Measurements from ENCODE around the gene PHF5A.
A peak's percentile ranks its signal among the peaks of the same experiment; 100 is the strongest.

PHF5A gene

GRCh38 chr22:41504816-41505215 is 36.3 kb upstream of the PHF5A start:
- H3K4me1 Mint-ChIP-seq, result peaks cover 13% of the 10 kb centered on the region
- TF ChIP-seq CTCF (IDR thresholded peaks at IDR 0.05; ENCODE audit: unreplicated experiment in 3 of 3), result no peak
- H3K27ac Mint-ChIP-seq, result no peak overlapping the region
- peaks cover 3% of the 10 kb centered on the region for H3K27me3 Mint-ChIP-seq (ENCODE audit: low read depth)
- H3K36me3 Mint-ChIP-seq (ENCODE audit: low read depth), result peaks cover 41% of the 10 kb centered on the region
- no peaks in the 10 kb centered on the region for H3K9me3 Mint-ChIP-seq
- H3K4me3 Mint-ChIP-seq, result no peak overlapping the region

- Mint-ChIP-seq H3K9me3 (no peaks in the 10 kb centered on the region), H3K4me3 (no peak overlapping the region), H3K4me1 (peaks cover 10% of the 10 kb centered on the region), H3K27me3 (ENCODE audit: low read depth) (peaks cover under 1% of the 10 kb centered on the region), H3K36me3 (ENCODE audit: low read depth) (peaks cover 43% of the 10 kb centered on the region), H3K27ac (no peak overlapping the region)
- TF ChIP-seq CTCF (IDR thresholded peaks at IDR 0.05; ENCODE audit: unreplicated experiment in 3 of 3), result no peak
These were observed 35.9 kb upstream of the PHF5A start for GRCh38 chr22:41504397-41504796.

GRCh38 chr22:41501209-41501608 is 32.7 kb upstream of the PHF5A start:
- H3K27me3 Mint-ChIP-seq (ENCODE audit: low read depth), result no peaks in the 10 kb centered on the region
- no peak for TF ChIP-seq CTCF (IDR thresholded peaks at IDR 0.05; ENCODE audit: unreplicated experiment in 3 of 3)
- peaks cover 27% of the 10 kb centered on the region for H3K36me3 Mint-ChIP-seq (ENCODE audit: low read depth)
- no peak overlapping the region for H3K4me3 Mint-ChIP-seq
- H3K4me1 Mint-ChIP-seq, result no peaks in the 10 kb centered on the region
- no peak overlapping the region for H3K27ac Mint-ChIP-seq
- no peaks in the 10 kb centered on the region for H3K9me3 Mint-ChIP-seq

- TF ChIP-seq CTCF (IDR thresholded peaks at IDR 0.05; ENCODE audit: unreplicated experiment in 3 of 3), result no peak
- peaks cover 27% of the 10 kb centered on the region for H3K36me3 Mint-ChIP-seq (ENCODE audit: low read depth)
- no peak overlapping the region for H3K4me3 Mint-ChIP-seq
- no peaks in the 10 kb centered on the region for H3K9me3 Mint-ChIP-seq
- no peaks in the 10 kb centered on the region for H3K27me3 Mint-ChIP-seq (ENCODE audit: low read depth)
- H3K27ac Mint-ChIP-seq, result no peak overlapping the region
- no peaks in the 10 kb centered on the region for H3K4me1 Mint-ChIP-seq
These were observed 31.8 kb upstream of the PHF5A start for GRCh38 chr22:41500303-41500702.

GRCh38 chr22:41499624-41500280 is 31.3 kb upstream of the PHF5A start:
- Mint-ChIP-seq H3K36me3 (ENCODE audit: low read depth) (peaks cover 27% of the 10 kb centered on the region), H3K4me3 (no peak overlapping the region), H3K4me1 (no peaks in the 10 kb centered on the region), H3K9me3 (no peaks in the 10 kb centered on the region), H3K27me3 (ENCODE audit: low read depth) (no peaks in the 10 kb centered on the region), H3K27ac (peak overlapping the region in 1 of 3 experiments; percentile 24)
- no peak for TF ChIP-seq CTCF (IDR thresholded peaks at IDR 0.05; ENCODE audit: unreplicated experiment in 3 of 3)

GRCh38 chr22:41498303-41498835 is 29.9 kb upstream of the PHF5A start:
- H3K27me3 Mint-ChIP-seq (ENCODE audit: low read depth), result no peaks in the 10 kb centered on the region
- H3K9me3 Mint-ChIP-seq, result no peaks in the 10 kb centered on the region
- TF ChIP-seq CTCF (IDR thresholded peaks at IDR 0.05; ENCODE audit: unreplicated experiment in 3 of 3), result no peak
- no peak overlapping the region for H3K4me3 Mint-ChIP-seq
- no peak overlapping the region for H3K27ac Mint-ChIP-seq
- no peaks in the 10 kb centered on the region for H3K4me1 Mint-ChIP-seq
- peaks cover 24% of the 10 kb centered on the region for H3K36me3 Mint-ChIP-seq (ENCODE audit: low read depth)
